Measurements from ENCODE around the gene GADD45B.

GADD45B gene

DNA sequence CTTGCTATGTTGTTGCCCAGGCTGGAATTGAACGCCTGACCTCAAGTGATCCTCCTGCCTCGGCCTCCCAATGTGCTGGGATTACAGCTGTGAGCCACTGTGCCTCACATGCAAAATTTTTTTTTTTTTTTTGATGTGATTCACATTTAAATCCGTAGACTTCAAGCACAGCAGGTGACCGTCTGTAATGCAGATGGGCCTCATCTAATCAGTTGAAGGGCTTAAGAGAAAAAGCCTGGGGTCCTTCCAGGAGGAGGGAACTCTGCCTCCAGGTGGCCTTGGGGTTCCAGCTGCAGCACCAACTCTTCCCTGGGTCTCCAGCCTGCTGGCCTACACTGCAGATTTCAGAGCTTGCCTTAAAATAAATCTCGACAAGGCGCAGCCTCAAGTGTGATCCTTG lies 43.6 kb downstream of the GADD45B start:
- DNase-seq, result no peak

DNA sequence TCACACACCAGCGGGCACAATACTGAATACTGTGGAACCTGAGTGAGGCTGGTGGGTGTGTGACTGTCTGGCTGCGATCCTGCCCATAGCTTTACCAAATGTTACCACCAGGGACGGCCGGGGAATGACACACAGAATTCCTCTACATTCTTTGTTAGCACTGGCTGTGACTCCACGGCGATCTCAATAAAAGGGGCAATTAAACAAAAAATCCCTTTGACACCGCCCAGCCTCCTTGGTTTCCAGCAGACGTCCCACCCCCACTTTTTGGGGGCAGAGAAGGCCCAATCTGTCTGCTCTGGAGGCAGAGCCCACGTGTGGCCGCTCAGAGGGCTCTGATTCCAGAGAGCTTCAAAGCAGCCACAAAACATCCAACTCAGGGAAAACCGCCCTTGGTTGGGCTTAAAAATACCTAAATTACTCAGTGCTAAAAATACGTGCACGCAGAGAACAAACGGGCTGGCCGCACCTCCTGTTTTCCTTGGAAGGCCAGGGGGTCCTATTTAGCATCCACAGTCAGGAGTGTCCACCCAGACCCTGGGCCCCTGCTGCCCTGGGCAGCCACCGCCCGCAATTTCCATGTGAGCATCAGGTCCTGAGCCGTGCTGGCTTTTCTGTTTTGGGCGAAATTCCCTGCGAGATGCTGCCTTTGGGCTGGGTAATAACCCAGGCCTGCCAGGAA lies 47.8 kb downstream of the GADD45B start:
- no peak for DNase-seq

DNA sequence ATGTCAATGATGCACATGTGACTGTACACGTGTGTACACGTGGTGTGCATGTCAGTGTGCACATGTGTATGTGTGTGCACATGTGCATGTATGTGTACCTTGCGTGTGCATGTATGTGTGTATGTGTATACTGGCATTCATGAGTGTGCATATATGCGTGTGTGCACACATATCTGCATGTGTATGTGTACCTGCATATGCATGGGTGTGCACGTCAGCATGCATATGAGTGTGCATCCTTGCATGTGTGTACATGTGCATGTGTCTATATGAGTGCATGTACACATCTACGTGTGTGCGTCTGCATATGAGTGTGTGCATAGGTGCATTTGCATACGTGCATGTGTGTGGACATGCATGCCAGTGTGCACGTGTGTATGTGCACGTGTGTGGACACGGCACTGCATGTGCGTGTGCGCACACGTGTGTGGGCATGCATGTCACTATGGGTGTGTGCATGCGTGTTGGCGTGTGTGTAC lies 48.5 kb downstream of the GADD45B start:
- no peak for DNase-seq

DNA sequence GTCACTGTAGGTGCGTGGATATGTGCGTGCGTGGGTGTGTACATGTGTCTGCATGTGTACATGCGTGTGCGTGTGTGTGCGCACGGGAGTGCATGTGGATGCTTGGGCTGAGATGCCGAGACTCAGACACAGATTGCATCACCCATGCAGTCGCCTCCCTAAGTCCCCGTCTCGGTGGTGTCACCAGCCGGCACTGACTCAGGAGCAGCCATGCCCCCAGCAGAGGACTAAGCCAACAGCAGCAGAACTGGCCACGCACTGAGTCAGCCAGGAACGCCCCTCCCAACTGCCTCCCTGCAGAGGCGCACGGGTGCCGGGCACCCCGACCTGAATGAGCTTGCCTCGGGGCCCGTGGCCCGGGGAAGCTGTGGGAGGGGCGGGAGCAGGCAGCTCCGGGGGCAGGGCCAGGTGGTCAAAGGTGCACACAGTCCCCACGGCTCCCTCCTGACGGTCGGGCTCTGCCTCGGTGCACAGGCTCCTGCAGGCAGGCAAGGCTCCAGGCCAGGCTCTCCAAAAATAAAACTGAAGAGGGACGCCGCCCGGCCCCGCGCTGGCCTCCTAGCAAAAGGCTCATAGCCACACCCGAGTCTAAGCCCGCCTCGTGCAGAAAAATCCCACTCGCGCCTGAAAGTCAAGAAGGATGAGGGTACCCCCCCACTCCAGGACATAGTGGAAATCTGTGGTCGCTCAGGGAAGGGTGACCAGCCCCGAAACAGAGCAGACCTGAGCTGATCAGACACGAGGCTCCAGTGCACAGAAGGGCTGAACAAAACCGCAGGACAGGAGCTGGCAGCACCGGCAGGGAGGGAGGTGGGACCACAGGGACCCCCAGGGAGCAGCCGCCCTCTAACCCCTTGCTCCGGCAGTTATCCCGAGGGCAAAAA lies 49.2 kb downstream of the GADD45B start:
- no peak for DNase-seq

DNA sequence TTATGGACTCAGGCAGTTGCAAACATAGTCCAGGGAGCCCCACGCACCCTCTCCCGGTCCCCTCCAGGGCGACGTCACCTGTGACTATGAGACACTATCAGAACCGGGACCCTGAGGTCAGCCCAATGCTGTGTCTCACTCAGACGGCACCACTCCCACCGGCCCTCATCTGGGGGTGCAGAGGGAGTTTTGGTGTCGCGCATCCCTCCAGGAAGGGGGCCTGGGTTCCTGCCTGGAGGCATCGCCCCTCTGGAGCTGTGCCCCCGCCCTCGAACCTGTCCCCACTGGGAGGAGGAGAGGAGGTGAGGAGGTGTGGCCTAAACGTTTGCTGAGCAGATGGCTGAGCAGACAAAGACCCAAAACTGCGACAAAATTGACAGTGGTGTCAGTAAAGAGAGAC lies 51.2 kb downstream of the GADD45B start:
- DNase-seq, result no peak

DNA sequence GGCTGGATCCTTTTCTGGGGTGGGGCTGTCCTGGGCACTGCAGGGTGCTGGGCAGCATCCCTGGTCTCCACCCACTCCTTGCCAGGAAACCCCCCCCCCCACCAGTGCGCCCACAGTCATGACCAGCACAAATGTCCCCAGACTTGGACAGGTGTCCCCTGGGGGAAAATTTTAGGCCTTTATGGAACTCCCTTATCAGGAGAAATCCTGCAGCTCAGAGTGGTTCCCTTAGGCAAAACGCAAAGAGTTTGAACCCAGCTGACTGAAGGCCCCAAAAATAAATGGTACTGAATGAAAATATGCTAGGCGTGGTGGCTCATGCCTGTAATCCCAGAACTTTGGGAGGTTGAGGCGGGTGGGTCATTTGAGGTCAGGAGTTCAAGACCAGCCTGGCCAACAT lies 51.8 kb downstream of the GADD45B start:
- no peak for DNase-seq

Data from stimulated activated CD4-positive, alpha-beta T cell treated with anti-CD3 and anti-CD28 coated beads, Interleukin-4, amount 100 ng/mL, for 4 hours (primary cell).